ENCODE data around the gene THADA. TPM values are rescaled to one million over a fixed set of nuclear protein-coding genes. Genes with fewer than 3 reads are reported as not detected.
A peak's percentile ranks its signal among the peaks of the same experiment; 100 is the strongest.

The THADA gene
- total RNA-seq, 1 donor from 2014 or later = 28.3 TPM

- H3K27ac Mint-ChIP-seq (ENCODE audit: unreplicated experiment) = peak overlapping the region; percentile 13
- H3K36me3 Mint-ChIP-seq (ENCODE audit: unreplicated experiment) = peaks cover 3% of the 10 kb centered on the region
Observed at GRCh38 chr2:43459446-43460173, 136.2 kb downstream of the THADA start.

GRCh38 chr2:43458014-43458628 lies 137.7 kb downstream of the THADA start:
- Mint-ChIP-seq H3K9me3 (ENCODE audit: unreplicated experiment) (no peaks in the 10 kb centered on the region), H3K36me3 (ENCODE audit: unreplicated experiment) (peaks cover 3% of the 10 kb centered on the region), H3K4me1 (ENCODE audit: unreplicated experiment) (peaks cover 84% of the 10 kb centered on the region), H3K27me3 (ENCODE audit: unreplicated experiment) (no peaks in the 10 kb centered on the region), H3K4me3 (ENCODE audit: unreplicated experiment) (no peak overlapping the region), H3K27ac (ENCODE audit: unreplicated experiment) (peak overlapping the region; percentile 45)
- TF ChIP-seq CTCF (IDR thresholded peaks at IDR 0.05) = no peak
- no peak for DNase-seq (ENCODE audit: extremely low spot score, unreplicated experiment)

More at GRCh38 chr2:43459446-43460173, 136.2 kb downstream of the THADA start:
- Mint-ChIP-seq H3K9me3 (ENCODE audit: unreplicated experiment) (no peaks in the 10 kb centered on the region), H3K27me3 (ENCODE audit: unreplicated experiment) (no peaks in the 10 kb centered on the region), H3K4me1 (ENCODE audit: unreplicated experiment) (peaks cover 89% of the 10 kb centered on the region), H3K4me3 (ENCODE audit: unreplicated experiment) (no peak overlapping the region)
- no peak for DNase-seq (ENCODE audit: extremely low spot score, unreplicated experiment)
- no peak for TF ChIP-seq CTCF (IDR thresholded peaks at IDR 0.05)

- peaks cover 75% of the 10 kb centered on the region for H3K4me1 Mint-ChIP-seq (ENCODE audit: unreplicated experiment)
- no peak for DNase-seq (ENCODE audit: extremely low spot score, unreplicated experiment)
- no peaks in the 10 kb centered on the region for H3K9me3 Mint-ChIP-seq (ENCODE audit: unreplicated experiment)
- no peak overlapping the region for H3K4me3 Mint-ChIP-seq (ENCODE audit: unreplicated experiment)
- H3K36me3 Mint-ChIP-seq (ENCODE audit: unreplicated experiment) = peaks cover 6% of the 10 kb centered on the region
- no peaks in the 10 kb centered on the region for H3K27me3 Mint-ChIP-seq (ENCODE audit: unreplicated experiment)
- TF ChIP-seq CTCF (IDR thresholded peaks at IDR 0.05) = peak; percentile 34
- peak overlapping the region; percentile 58 for H3K27ac Mint-ChIP-seq (ENCODE audit: unreplicated experiment)
Observed at GRCh38 chr2:43455731-43456642, 139.9 kb downstream of the THADA start.

GRCh38 chr2:43455296-43455695 lies 140.5 kb downstream of the THADA start:
- no peaks in the 10 kb centered on the region for H3K27me3 Mint-ChIP-seq (ENCODE audit: unreplicated experiment)
- no peak overlapping the region for H3K4me3 Mint-ChIP-seq (ENCODE audit: unreplicated experiment)
- H3K9me3 Mint-ChIP-seq (ENCODE audit: unreplicated experiment) = no peaks in the 10 kb centered on the region
- peaks cover 69% of the 10 kb centered on the region for H3K4me1 Mint-ChIP-seq (ENCODE audit: unreplicated experiment)
- no peak for TF ChIP-seq CTCF (IDR thresholded peaks at IDR 0.05)
- H3K27ac Mint-ChIP-seq (ENCODE audit: unreplicated experiment) = peak overlapping the region; percentile 40
- H3K36me3 Mint-ChIP-seq (ENCODE audit: unreplicated experiment) = peaks cover 6% of the 10 kb centered on the region
- DNase-seq (ENCODE audit: extremely low spot score, unreplicated experiment) = no peak

Measured in osteocyte (in vitro differentiated cells).